ENCODE data around the gene GPHB5. TPM values are rescaled to one million over a fixed set of nuclear protein-coding genes. Genes with fewer than 3 reads are reported as not detected.

GPHB5 gene
- total RNA-seq, 4 donors from 2014 or later, result not detected

GRCh38 chr14:63290741-63291430 lies 27.8 kb downstream of the GPHB5 start:
- TF ChIP-seq CTCF (IDR thresholded peaks at IDR 0.05; ENCODE audit: low read depth), result no peak

GRCh38 chr14:63288853-63289252 lies 29.9 kb downstream of the GPHB5 start:
- TF ChIP-seq CTCF (IDR thresholded peaks at IDR 0.05; ENCODE audit: low read depth), result no peak

GRCh38 chr14:63287666-63288483 lies 30.9 kb downstream of the GPHB5 start:
- no peak for TF ChIP-seq CTCF (IDR thresholded peaks at IDR 0.05; ENCODE audit: low read depth)

- no peak for TF ChIP-seq CTCF (IDR thresholded peaks at IDR 0.05; ENCODE audit: low read depth)
These were observed 32.7 kb downstream of the GPHB5 start for GRCh38 chr14:63286071-63286470.

- no peak for TF ChIP-seq CTCF (IDR thresholded peaks at IDR 0.05; ENCODE audit: low read depth)
These were observed 34.9 kb downstream of the GPHB5 start for GRCh38 chr14:63283884-63284248.

GRCh38 chr14:63282997-63283883 lies 35.5 kb downstream of the GPHB5 start:
- TF ChIP-seq CTCF (IDR thresholded peaks at IDR 0.05; ENCODE audit: low read depth), result no peak

All from subcutaneous adipose tissue (tissue), 4 donors.